Stimulated activated CD4-positive, alpha-beta T cell treated with anti-CD3 and anti-CD28 coated beads, Interleukin-15, amount 100 ng/mL, for 48 hours (primary cell): ENCODE data around the gene ARF3.
A peak's percentile ranks its signal among the peaks of the same experiment; 100 is the strongest.

Experiments
- DNase-seq, 2 donors: peaks; one replicate each; pipeline ENCODE4 v3.0.0-alpha.2; 2020; ENCODE audit warnings: low read depth in 2 of 2

ARF3 gene

DNA sequence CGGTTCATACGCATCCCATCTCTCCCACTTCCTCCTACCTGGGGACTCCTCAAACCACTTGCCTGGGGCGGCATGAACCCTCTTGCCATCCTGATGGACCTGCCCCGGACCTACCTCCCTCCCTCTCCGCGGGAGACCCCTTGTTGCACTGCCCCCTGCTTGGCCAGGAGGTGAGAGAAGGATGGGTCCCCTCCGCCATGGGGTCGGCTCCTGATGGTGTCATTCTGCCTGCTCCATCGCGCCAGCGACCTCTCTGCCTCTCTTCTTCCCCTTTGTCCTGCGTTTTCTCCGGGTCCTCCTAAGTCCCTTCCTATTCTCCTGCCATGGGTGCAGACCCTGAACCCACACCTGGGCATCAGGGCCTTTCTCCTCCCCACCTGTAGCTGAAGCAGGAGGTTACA lies 24.5 kb upstream of the ARF3 start:
- no peak for DNase-seq

- no peak for DNase-seq
Measured at GRCh38 chr12:48980953-48981756, 23.9 kb upstream of the ARF3 start.

DNA sequence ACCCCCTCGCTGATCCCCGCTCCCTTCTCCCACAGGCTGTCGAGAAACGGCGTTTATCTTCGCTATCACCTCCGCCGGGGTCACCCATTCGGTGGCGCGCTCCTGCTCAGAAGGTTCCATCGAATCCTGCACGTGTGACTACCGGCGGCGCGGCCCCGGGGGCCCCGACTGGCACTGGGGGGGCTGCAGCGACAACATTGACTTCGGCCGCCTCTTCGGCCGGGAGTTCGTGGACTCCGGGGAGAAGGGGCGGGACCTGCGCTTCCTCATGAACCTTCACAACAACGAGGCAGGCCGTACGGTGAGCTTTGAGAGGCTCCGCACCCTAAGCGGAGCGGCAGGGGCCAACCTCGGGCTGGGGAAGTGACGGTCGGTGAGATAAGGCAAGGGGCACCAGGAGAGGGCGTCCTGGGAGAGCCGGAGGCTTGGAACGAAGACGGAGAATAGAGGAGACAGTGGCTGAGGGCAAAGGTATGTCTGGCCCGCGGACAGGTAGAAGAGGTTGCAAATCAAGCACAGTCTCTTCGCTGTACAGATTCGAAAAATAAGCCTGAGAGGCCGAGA lies 23.2 kb upstream of the ARF3 start:
- no peak for DNase-seq

GRCh38 chr12:48979602-48980388 lies 22.5 kb upstream of the ARF3 start:
- DNase-seq = no peak

DNA sequence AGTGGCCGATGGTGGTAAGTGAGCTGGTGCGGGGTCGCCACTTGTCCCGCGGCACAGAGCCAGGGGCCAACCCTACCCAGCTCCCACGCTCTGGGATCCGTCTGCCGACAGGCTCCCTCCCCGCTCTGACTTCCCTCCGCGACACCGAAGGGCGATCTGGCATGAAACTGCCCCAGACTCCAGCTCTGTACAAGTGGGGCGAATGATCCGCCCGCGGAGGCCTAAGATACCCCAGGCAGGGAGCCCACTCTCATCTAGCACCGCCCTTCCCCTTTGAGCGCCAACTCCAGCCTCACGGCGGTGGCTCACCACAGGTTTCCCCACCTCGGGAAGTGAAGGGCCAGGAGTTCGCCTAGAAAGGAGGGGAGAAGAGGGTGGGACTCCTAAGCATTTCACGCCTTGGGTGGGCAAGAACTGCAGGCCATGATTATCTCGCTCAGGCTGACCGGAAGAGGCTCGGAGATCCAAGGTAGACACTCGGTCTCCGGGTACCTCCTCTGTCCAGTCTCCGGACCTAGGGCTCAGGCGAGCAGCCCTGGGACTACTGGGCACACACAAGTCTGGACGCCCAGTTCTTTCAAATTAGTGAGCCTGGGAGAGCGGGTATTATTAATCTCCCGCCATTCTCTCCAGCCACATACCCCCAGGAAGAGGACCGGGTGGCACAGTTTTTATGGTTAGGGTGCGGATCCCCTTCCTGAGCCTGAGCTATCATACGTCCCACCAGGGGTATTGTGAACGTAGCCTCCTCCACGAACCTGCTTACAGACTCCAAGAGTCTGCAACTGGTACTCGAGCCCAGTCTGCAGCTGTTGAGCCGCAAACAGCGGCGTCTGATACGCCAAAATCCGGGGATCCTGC lies 21.7 kb upstream of the ARF3 start:
- DNase-seq = no peak

DNA sequence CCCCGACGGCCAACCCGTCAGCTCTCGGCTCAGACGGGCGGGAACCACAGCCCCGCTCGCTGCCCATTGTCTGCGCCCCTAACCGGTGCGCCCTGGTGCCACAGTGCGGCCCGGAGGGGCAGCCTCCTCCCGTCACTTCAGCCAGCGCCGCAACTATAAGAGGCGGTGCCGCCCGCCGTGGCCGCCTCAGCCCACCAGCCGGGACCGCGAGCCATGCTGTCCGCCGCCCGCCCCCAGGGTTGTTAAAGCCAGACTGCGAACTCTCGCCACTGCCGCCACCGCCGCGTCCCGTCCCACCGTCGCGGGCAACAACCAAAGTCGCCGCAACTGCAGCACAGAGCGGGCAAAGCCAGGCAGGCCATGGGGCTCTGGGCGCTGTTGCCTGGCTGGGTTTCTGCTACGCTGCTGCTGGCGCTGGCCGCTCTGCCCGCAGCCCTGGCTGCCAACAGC lies 21.0 kb upstream of the ARF3 start, which contains the start of gene WNT1:
Gene WNT1 (plus strand): TSS at position 32 of the 450 bp plus-strand sequence. CDS start 329 bp downstream, at position 361.
- DNase-seq = no peak

DNA sequence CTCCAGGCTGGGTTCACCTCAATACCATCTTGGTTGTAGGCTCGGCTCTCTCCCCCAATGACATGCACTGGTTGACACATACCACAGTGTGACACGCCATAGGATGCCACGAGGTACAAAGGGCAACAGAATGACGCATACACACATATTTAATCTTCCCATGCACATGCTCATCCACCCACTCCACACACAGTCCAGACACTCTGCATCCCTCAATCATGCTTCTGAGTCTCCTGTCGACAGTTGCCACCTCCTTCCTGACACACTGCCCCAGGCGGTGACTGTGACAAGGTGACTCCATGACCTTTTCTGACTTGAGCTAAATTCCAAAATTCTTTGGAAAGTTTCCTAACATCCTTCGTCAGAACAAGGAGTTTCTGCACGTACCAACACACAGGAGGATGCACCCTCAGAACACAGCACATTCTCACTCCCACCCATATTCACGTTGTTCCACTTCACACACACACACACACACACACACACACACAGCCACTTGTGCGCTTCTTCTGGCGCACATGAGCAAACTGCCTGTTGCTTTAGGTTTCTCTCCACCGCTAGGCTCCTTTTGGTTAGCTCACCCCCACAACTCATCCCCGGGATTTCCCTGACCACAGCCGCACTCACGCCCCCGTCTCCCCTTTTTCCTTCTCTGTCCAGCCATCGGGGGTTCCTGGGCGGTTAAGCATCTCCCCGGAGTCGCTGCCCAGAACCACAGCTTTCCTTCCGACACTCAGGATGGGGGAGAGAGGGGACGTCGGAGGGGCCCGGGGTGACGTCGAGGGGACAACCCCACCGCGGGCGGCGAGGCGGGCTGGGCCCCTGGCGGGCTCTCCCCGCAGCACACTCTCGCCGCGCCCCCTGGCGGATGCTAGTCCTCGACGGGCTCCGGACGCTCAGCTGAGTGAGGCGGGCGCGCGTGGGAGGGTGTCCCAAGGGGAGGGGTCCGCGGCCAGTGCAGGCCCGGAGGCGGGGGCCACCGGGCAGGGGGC lies 20.3 kb upstream of the ARF3 start:
- peak; percentile 69 to 82 for DNase-seq

GRCh38 chr12:48973941-48974673 lies 16.8 kb upstream of the ARF3 start:
- no peak for DNase-seq

GRCh38 chr12:48973531-48973930 lies 16.2 kb upstream of the ARF3 start:
- DNase-seq = no peak

- no peak for DNase-seq
Measured at GRCh38 chr12:48972952-48973483, 15.7 kb upstream of the ARF3 start.

GRCh38 chr12:48972213-48972951 lies 15.1 kb upstream of the ARF3 start:
- no peak for DNase-seq

- no peak for DNase-seq
Measured at GRCh38 chr12:48970702-48971334, 13.5 kb upstream of the ARF3 start.

GRCh38 chr12:48969833-48970701 lies 12.8 kb upstream of the ARF3 start:
- DNase-seq = no peak

GRCh38 chr12:48969160-48969771 lies 12.0 kb upstream of the ARF3 start:
- DNase-seq = no peak

DNA sequence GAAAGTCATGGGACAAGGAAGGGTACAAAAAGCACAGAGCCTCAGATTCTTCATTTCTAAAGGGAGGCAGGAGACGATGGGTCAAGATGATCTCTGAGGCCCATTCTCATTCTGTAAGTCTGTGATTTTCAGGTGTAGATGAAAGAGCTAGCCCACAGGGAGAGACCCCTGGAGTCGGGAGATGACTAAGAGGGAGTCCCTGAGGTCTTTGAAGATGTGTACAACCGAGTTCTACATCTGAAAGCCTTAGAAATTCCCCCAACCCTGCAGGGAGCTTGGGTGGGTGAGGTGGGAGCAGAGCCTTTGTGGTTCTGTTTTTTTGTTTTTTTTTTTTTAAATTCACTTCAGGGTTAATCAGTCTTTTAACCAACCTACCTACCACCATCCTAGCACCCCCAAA lies 11.2 kb upstream of the ARF3 start:
- no peak for DNase-seq

- no peak for DNase-seq
Measured at GRCh38 chr12:48967991-48968390, 10.7 kb upstream of the ARF3 start.
